HG03196 (cell line): ENCODE results near the gene ADAMTSL1.

Experiments used
- ATAC-seq: cut with Tn5 transposase; IDR thresholded peaks from one replicate; pipeline ENCODE4 v1.9.1; 2021; ENCODE audit not compliant: unreplicated experiment

ADAMTSL1 gene

GRCh38 chr9:18548456-18548855, 74.5 kb downstream of the ADAMTSL1 start:
- ATAC-seq: no peak

GRCh38 chr9:18549772-18550171, 75.8 kb downstream of the ADAMTSL1 start:
- no peak for ATAC-seq

- ATAC-seq: no peak
Measured at GRCh38 chr9:18550286-18550685, 76.3 kb downstream of the ADAMTSL1 start.

GRCh38 chr9:18554244-18554643, 80.3 kb downstream of the ADAMTSL1 start:
- no peak for ATAC-seq

GRCh38 chr9:18555105-18555883, 81.3 kb downstream of the ADAMTSL1 start:
- no peak for ATAC-seq

DNA sequence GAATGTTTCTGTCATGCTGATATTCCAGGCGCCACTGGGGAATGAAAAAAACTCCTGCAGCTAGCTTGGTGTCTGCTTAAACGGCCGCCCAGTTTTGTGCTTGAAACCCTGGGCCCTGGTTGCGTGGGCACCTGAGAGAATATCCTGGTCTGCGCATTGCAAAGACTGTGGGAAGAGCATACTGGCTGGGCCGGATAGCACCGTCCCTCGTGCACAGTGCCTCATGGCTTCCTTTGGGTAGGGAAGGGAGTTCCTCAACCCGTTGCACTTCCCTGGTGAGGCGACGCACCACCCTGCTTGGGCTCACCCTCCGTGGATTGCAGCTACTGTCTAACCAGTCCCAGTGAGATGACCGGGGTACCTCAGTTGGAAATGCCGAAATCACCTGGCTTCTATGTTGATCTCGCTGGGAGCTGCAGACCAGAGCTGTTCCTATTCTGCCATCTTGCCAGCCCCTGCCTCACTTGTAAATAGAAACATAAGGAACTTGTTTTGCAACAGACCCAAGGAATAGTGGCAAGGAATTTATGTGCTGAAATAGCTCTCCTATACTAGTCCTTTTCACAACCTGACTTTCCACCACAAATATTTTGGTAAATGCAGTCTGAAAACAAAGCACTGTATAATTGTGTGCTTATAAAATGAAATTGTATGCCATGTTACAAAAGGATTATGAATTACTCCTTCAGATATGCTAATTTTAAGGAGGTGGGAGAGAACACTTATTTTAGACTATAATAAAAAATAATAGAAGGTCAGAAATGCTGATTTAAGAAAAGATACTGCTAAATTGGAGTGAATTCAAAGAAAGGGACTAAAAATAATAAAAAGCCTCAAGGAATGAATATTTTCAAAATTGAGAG, 90.3 kb downstream of the ADAMTSL1 start:
- no peak for ATAC-seq

DNA sequence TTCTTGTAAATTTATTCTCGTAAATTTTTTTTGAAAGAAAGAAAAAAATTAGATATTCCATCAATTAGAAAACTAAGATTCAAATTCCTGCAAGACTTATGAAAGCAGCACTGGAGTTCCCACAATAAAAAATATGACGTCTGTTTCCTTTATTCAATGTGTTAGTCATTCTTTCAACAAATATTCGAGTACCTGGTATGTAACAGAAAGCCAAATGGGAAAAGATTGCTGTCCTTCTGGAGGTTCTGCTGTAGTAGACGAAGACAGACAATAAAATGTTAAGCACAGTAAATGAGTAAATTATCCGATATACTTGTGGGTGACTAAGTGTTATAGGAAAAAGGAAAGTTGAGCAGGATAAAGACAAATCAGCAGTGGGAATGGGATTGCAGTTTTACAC, 92.2 kb downstream of the ADAMTSL1 start:
- no peak for ATAC-seq

GRCh38 chr9:18568973-18569372, 95.0 kb downstream of the ADAMTSL1 start:
- ATAC-seq: no peak

GRCh38 chr9:18569941-18570630, 96.1 kb downstream of the ADAMTSL1 start:
- ATAC-seq: no peak

DNA sequence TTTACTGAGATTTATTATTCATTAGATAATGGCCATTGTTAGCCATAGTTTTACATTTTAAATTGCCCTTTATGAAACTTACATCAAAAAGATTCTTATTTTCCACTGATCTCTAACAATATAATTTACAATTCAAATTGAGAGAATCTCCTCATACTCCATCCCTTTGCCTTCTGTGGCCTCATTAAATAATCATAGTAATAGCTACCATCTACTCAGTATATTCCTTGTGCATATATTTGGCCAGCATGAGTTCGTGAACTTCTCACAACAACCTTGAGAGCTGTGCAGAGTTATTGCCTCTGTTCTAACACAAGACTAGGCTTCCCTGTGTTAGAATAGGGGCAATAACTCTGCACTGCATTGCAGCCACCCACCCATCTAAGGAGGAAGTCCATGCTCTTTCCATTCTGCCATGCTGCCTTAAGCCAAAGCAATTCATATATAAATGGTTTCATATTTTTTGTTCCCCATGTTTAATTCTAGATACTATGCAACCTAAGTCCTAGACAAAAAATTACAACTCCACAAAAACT, 99.1 kb downstream of the ADAMTSL1 start:
- no peak for ATAC-seq

DNA sequence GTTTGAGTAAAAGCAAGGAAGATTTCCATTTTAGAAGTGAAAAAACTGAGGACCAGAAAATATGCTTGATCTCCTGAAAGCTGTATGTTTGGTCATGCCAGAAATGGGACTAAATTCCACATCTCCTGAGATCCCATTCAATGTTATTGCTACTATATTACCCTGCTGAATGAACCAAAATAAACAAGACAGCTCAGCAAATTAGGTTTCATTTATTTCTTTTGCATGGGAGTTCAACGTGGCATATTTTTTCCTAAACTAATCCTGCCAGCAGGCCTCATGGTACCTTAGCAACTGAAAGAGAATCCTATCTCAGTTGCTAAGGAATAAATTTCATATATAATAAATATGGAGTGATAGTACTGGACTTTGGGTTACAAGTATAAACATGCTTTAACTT, 101.7 kb downstream of the ADAMTSL1 start:
- no peak for ATAC-seq

DNA sequence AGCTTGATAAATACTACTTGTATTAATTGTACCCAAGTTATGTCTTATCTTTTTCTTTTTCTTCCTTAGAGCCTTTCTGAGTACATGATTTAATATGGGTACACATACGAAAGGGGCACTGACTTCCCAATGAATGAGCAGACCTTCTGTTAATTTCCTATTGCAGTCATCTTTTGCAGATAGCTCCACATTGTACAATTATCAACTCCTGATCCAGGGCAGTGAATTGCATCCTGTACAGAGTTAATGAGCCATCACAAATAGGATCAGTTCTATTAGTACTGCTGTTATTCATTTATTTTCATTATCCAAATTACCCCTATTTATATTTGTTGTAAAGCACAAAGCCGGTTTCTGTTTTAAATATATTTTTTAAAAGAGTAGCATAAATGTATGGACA, 105.6 kb downstream of the ADAMTSL1 start:
- ATAC-seq: no peak

GRCh38 chr9:18580151-18580550, 106.2 kb downstream of the ADAMTSL1 start:
- ATAC-seq: no peak

- no peak for ATAC-seq
Measured at GRCh38 chr9:18585996-18586395, 112.0 kb downstream of the ADAMTSL1 start.

DNA sequence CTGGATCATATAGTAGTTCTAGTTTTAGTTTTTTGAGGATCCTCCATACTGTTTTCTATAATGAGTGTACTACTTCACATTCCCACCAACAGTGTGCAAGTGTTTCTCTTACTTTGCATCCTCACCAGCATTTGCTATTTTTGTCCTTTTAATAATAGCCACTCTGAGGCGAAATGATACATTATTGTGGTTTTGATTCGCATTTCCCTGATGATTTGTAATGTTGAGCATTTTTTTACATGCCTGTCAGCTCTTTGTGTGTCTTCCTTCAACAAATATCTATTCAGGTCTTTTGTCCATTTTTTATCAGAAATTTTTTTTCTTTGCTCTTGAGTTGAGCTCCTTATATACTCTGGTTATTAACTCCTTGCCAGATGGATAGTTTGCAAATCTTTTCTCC, 114.0 kb downstream of the ADAMTSL1 start:
- ATAC-seq: no peak

DNA sequence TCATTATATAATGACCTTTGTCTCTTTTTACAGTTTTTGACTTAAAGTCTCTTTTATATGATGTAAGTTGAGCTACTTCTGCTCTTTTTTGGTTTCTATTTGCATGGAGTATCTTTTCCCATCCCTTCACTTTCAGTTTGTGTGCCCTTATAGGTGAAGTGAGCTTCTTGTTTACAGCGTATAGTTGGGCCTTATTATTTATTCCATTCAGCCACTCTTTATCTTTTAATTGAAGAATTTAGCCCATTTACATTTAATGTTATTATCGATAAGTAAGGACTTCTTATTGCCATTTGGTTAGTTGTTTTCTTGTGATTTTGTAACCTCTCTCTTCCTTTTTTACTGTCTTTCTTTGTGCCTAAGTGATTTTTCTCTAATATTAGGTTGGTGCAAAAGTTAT, 117.3 kb downstream of the ADAMTSL1 start:
- ATAC-seq: no peak

DNA sequence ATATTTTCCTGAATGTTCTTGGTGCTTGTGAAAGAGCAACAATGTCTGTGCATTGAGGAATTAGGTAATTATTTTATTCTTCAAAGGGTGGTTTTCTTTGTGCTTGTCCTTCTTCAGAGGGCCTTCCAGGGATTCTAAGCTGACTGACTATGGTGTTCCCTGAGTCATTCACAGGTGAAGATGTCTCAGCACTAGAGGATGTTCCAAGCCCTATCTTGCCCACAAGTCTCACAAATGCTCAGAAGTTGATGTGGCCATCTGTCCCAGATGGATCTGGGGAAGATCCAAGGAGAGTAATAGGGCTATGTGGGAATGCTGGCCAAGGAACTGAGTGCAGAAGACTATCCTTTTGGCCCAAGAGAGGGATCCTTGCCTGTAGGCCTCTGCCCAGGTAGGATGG, 120.9 kb downstream of the ADAMTSL1 start:
- ATAC-seq: no peak

DNA sequence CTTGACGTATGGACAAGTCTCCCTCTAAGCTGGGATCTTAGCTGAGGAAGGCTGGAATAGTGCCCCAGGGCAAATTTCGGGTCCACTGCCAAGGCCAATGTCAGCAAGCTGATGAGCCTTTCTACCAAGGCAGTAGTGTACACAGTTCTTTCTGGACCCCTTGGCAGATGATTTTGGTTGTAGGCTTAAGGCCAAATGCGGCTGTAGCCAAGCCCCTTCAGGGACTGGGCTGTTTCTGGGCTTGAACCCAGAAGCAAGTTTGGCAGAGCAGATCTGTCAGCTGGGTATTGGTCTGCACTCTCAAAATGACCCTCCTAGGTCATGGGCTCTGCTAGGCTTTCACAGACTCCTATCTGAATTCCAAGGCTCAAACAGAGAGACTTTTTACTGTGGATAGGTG, 121.6 kb downstream of the ADAMTSL1 start:
- no peak for ATAC-seq

- no peak for ATAC-seq
Measured at GRCh38 chr9:18596920-18597319, 123.0 kb downstream of the ADAMTSL1 start.

- ATAC-seq: no peak
Measured at GRCh38 chr9:18598969-18599368, 125.0 kb downstream of the ADAMTSL1 start.

DNA sequence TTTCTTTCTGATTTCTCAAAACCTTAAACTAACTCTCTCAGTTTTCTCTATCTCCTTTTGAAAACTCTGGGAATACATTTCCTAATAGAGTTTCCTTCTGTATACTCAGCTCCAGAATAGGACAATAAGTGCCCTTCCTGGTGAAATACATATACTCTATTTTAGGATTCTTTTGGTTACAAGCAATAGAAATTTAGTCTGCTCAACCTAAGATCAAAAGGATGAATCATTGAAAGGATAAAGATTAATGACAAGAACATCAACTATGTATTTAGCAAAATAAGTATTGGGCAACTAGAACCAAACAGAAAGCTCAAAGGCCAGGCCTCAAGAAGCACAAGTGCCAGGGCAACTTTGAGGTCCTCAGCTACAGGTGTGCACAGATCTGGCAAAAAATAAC, 127.1 kb downstream of the ADAMTSL1 start:
- ATAC-seq: no peak
